Liver (tissue), 9 donors: ENCODE measurements around the gene CDCP2. TPM values are rescaled to one million over a fixed set of nuclear protein-coding genes. Genes with fewer than 3 reads are reported as not detected.

Source experiments
- DNase-seq: peaks from one replicate; pipeline ENCODE4 v3.0.0-alpha.2; 2017; ENCODE audit warnings: low spot score
- H3K27ac ChIP-seq, 2 donors: one replicate each; pipeline ENCODE4 v1.7.0; 2013; ENCODE audit warnings: inconsistent platforms in 2 of 2, low read length in 2 of 2, control low read depth in 1 of 2, low read depth in 1 of 2, mild to moderate bottlenecking in 1 of 2
- H3K27me3 ChIP-seq, 4 donors: one replicate each; pipeline versions ENCODE4 v1.6.1 to v1.7.0; 2013; ENCODE audit warnings: low read length in 3 of 4, inconsistent platforms in 1 of 4, mild to moderate bottlenecking in 1 of 4, moderate library complexity in 1 of 4; ENCODE audit not compliant: control insufficient read depth in 4 of 4, insufficient read depth in 4 of 4
- H3K36me3 ChIP-seq, 4 donors: one replicate each; pipeline versions ENCODE4 v1.6.1 to v1.7.0; 2013; ENCODE audit warnings: low read length in 3 of 4, mild to moderate bottlenecking in 3 of 4, low read depth in 1 of 4, moderate library complexity in 1 of 4; ENCODE audit not compliant: control insufficient read depth in 4 of 4, insufficient read depth in 3 of 4
- H3K4me1 ChIP-seq, 4 donors: one replicate each; pipeline versions ENCODE4 v1.6.1 to v1.7.0; 2013; ENCODE audit warnings: low read length in 3 of 4, mild to moderate bottlenecking in 3 of 4, moderate library complexity in 1 of 4; ENCODE audit not compliant: control insufficient read depth in 4 of 4, insufficient read depth in 4 of 4
- H3K4me3 ChIP-seq, 3 donors: one replicate each; pipeline versions ENCODE4 v1.6.1 to v1.7.0; 2013; ENCODE audit warnings: low read length in 3 of 3, control low read depth in 1 of 3, low read depth in 1 of 3, mild to moderate bottlenecking in 1 of 3
- H3K9ac ChIP-seq, 2 donors: one replicate each; pipeline ENCODE4 v1.7.0; 2013; ENCODE audit warnings: low read length in 2 of 2, mild to moderate bottlenecking in 2 of 2, moderate library complexity in 2 of 2, control low read depth in 1 of 2, low read depth in 1 of 2
- H3K9me3 ChIP-seq, 4 donors: one replicate each; pipeline versions ENCODE4 v1.6.1 to v1.7.0; 2013; ENCODE audit warnings: low read length in 3 of 4; ENCODE audit not compliant: control insufficient read depth in 4 of 4
- ATF3 ChIP-seq: IDR thresholded peaks from 2 replicates; pipeline ENCODE4 v1.6.1; 2016; ENCODE audit warnings: antibody characterized with exemption
- CTCF ChIP-seq: fragments of 150-350 bp; IDR thresholded peaks from 2 replicates; pipeline ENCODE4 v1.5.1; 2017; ENCODE audit warnings: improper control_type of control experiment, low read depth, low read length; ENCODE audit not compliant: missing input control
- EGR1 ChIP-seq, 2 donors: IDR thresholded peaks; 2 replicates each; pipeline ENCODE4 v1.6.1; 2016 to 2018; ENCODE audit warnings: antibody characterized with exemption in 2 of 2, low read depth in 2 of 2
- FOXA1 ChIP-seq: IDR thresholded peaks from 2 replicates; pipeline ENCODE4 v1.6.1; 2016; ENCODE audit warnings: antibody characterized with exemption
- FOXA2 ChIP-seq: IDR thresholded peaks from 2 replicates; pipeline ENCODE4 v1.6.1; 2016; ENCODE audit warnings: antibody characterized with exemption
- GABPA ChIP-seq, 2 donors: IDR thresholded peaks in 1 of 2; conservative IDR thresholded peaks in 1 of 2; 2 replicates each; pipeline ENCODE4 v1.6.1; 2016; ENCODE audit warnings: antibody characterized with exemption in 2 of 2, mild to moderate bottlenecking in 1 of 2, moderate library complexity in 1 of 2
- HNF4A ChIP-seq, 2 donors: conservative IDR thresholded peaks; 2 replicates each; pipeline ENCODE4 v1.6.1; 2016; ENCODE audit warnings: antibody characterized with exemption in 2 of 2, mild to moderate bottlenecking in 2 of 2
- HNF4G ChIP-seq: IDR thresholded peaks from 2 replicates; pipeline ENCODE4 v1.6.1; 2016; ENCODE audit warnings: antibody characterized with exemption
- NR2F2 ChIP-seq: IDR thresholded peaks from 2 replicates; pipeline ENCODE4 v1.6.1; 2016; ENCODE audit warnings: antibody characterized with exemption
- RAD21 ChIP-seq, 2 donors: IDR thresholded peaks; 2 replicates each; pipeline ENCODE4 v1.6.1; 2016; ENCODE audit warnings: antibody characterized with exemption in 2 of 2, mild to moderate bottlenecking in 2 of 2
- REST ChIP-seq: IDR thresholded peaks from 2 replicates; pipeline ENCODE4 v1.6.1; 2016; ENCODE audit warnings: antibody characterized with exemption, mild to moderate bottlenecking
- RXRA ChIP-seq, 2 donors: IDR thresholded peaks; 2 replicates each; pipeline ENCODE4 v1.6.1; 2017 to 2018; ENCODE audit warnings: antibody characterized with exemption in 2 of 2, mild to moderate bottlenecking in 1 of 2
- SP1 ChIP-seq: IDR thresholded peaks from 2 replicates; pipeline ENCODE4 v1.6.1; 2018; ENCODE audit warnings: antibody characterized with exemption, mild to moderate bottlenecking
- TAF1 ChIP-seq: conservative IDR thresholded peaks from 2 replicates; pipeline ENCODE4 v1.6.1; 2016; ENCODE audit warnings: antibody characterized with exemption, mild to moderate bottlenecking
- YY1 ChIP-seq: IDR thresholded peaks from 2 replicates; pipeline ENCODE4 v1.6.1; 2016; ENCODE audit warnings: antibody characterized with exemption, mild to moderate bottlenecking
- WGBS: extraction: QIAGEN DNeasy Blood & Tissue Kit; methylation state at CpG from one replicate; pipeline ENCODE4 v1.1.7; 2013; 5-methylcytosine and 5-hydroxymethylcytosine counted together
- polyA plus RNA-seq, 2 donors: library from polyadenylated mRNA; stranded (reverse) in 1 of 2; unstranded in 1 of 2; fragments of 200-250 nt in 1 of 2; fragments of >200 nt in 1 of 2; fragmentation: Nextera tagmentation in 1 of 2; extraction: Ambion mirVana in 1 of 2; gene quantifications; one replicate each; pipeline versions ENCODE4 v1.2.1 to v1.2.3, GENCODE V29; 2013 to 2015
- total RNA-seq, 2 donors: library from RNA; depleted of rRNA; stranded (reverse); fragments of >200 nt; gene quantifications; one replicate each; pipeline ENCODE4 v1.2.3, GENCODE V29; 2014
- TF ChIP-seq, protein P1 (sequence below): IDR thresholded peaks from 2 replicates; pipeline ENCODE4 v1.6.1; 2016; ENCODE audit warnings: antibody characterized with exemption
- TF ChIP-seq, protein P2 (sequence below): IDR thresholded peaks from 2 replicates; pipeline ENCODE4 v1.6.1; 2016; ENCODE audit warnings: antibody characterized with exemption
- donor health status: healthy.
- donor health status: healthy.
- donor health status: healthy.
- donor health status: healthy.
- donor health status: healthy.

The CDCP2 gene
- total and polyA plus RNA-seq, 4 donors = under 0.01 TPM; not detected in 3

DNA sequence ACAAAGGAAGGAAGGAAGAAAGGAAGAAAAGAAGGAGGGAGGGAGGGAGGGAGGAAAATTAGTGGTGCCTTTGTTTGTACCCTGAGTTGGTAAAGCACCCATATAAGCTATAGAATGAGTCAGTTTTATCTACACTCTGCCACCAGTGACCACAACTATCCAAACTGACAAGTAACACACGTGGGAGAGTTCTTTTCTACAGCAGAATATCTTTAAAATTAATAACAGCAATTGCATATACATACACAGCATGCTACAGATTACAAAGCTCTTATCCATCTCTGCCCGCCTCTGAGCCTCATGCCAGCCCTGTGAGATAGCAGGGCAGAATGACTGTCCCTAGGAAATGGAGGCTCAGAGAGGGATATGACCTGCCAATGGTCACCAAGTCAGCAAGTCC lies 20.3 kb downstream of the CDCP2 start:
- DNase-seq = no peak
- Histone ChIP-seq H3K27me3 (no peaks in the 10 kb centered on the region), H3K27ac (no peak overlapping the region), H3K36me3 (no peaks in the 10 kb centered on the region), H3K9me3 (no peaks in the 10 kb centered on the region), H3K9ac (no peak overlapping the region), H3K4me3 (no peak overlapping the region), H3K4me1 (no peaks in the 10 kb centered on the region)
- WGBS = 73% methylated on average over 2 of the region's 2 CpGs
- no peak for TF ChIP-seq FOXA2
- TF ChIP-seq CTCF = no peak
- TF ChIP-seq REST = no peak
- TF ChIP-seq HNF4G = no peak
- no peak for TF ChIP-seq YY1
- no peak for TF ChIP-seq SP1
- no peak for TF ChIP-seq FOXA1
- no peak for TF ChIP-seq RAD21 (IDR thresholded peaks at IDR 0.05)
- no peak for TF ChIP-seq TAF1
- TF ChIP-seq, protein P1, sequence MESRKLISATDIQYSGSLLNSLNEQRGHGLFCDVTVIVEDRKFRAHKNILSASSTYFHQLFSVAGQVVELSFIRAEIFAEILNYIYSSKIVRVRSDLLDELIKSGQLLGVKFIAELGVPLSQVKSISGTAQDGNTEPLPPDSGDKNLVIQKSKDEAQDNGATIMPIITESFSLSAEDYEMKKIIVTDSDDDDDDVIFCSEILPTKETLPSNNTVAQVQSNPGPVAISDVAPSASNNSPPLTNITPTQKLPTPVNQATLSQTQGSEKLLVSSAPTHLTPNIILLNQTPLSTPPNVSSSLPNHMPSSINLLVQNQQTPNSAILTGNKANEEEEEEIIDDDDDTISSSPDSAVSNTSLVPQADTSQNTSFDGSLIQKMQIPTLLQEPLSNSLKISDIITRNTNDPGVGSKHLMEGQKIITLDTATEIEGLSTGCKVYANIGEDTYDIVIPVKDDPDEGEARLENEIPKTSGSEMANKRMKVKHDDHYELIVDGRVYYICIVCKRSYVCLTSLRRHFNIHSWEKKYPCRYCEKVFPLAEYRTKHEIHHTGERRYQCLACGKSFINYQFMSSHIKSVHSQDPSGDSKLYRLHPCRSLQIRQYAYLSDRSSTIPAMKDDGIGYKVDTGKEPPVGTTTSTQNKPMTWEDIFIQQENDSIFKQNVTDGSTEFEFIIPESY = no peak
- no peak for TF ChIP-seq RXRA (IDR thresholded peaks at IDR 0.05)
- no peak for TF ChIP-seq ATF3
- no peak for TF ChIP-seq HNF4A (conservative IDR thresholded peaks at IDR 0.05)
- TF ChIP-seq EGR1 (IDR thresholded peaks at IDR 0.05; ENCODE audit: low read depth in 2 of 2) = no peak
- no peak for TF ChIP-seq NR2F2

DNA sequence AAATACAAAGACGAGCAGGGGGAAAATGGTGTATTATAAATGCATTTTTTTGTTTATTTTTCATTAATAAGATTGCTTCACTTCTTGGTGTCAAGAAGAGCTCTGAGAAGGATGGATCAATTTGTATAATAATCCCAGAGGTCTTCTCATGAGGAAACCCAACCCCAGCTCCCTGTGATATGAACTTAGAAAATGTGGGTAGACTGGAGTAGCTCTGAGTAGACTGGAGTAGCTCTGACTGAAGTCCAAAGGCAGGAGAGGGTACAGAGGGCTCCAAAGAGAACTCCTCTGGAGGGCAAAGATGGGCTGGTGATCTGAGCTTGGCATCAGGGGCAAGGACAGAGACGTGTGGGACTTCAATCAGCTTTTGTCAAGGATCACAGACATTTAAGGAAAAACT lies 21.4 kb downstream of the CDCP2 start:
- no peaks in the 10 kb centered on the region for H3K9me3 ChIP-seq
- 93% methylated on average over 2 of the region's 2 CpGs for WGBS

More for the DNA sequence above, 21.4 kb downstream of the CDCP2 start:
- H3K36me3 ChIP-seq = no peaks in the 10 kb centered on the region
- TF ChIP-seq GABPA (IDR thresholded peaks at IDR 0.05 in 1 of 2, conservative IDR thresholded peaks at IDR 0.05 in 1 of 2) (no peak), EGR1 (IDR thresholded peaks at IDR 0.05; ENCODE audit: low read depth in 2 of 2) (no peak), RXRA (IDR thresholded peaks at IDR 0.05) (no peak), NR2F2 (no peak), TAF1 (no peak), YY1 (no peak)
- TF ChIP-seq, protein P2, sequence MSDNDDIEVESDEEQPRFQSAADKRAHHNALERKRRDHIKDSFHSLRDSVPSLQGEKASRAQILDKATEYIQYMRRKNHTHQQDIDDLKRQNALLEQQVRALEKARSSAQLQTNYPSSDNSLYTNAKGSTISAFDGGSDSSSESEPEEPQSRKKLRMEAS = no peak
- TF ChIP-seq, protein P1 = no peak
- no peak for DNase-seq
- H3K27ac ChIP-seq = no peak overlapping the region
- H3K4me3 ChIP-seq = no peak overlapping the region
- no peaks in the 10 kb centered on the region for H3K27me3 ChIP-seq
- no peaks in the 10 kb centered on the region for H3K4me1 ChIP-seq
- no peak overlapping the region for H3K9ac ChIP-seq
